Epithelial cell of proximal tubule (primary cell): ENCODE data around the gene TMEM184A. TPM values are rescaled to one million over a fixed set of nuclear protein-coding genes. Genes with fewer than 3 reads are reported as not detected.

Source experiments
- DNase-seq: peaks from one replicate; pipeline ENCODE4 v3.0.0-alpha.2; 2011; ENCODE audit warnings: low read depth
- H3K4me3 ChIP-seq: 2 replicates; pipeline ENCODE4 v1.5.1; 2011; ENCODE audit warnings: low read depth, mild to moderate bottlenecking, low read length
- CTCF ChIP-seq: conservative IDR thresholded peaks from 2 replicates; pipeline ENCODE4 v1.5.1; 2012; ENCODE audit warnings: low read depth, mild to moderate bottlenecking, low read length
- total RNA-seq: library from RNA; depleted of rRNA; stranded (reverse); fragments of >200 nt; gene quantifications from 2 replicates; pipeline ENCODE4 v1.2.3, GENCODE V29; 2015

Gene TMEM184A
- total RNA-seq, 1 donor from 2014 or later, result 3.6 TPM

GRCh38 chr7:1493571-1493970 lies 62.4 kb downstream of the TMEM184A start:
- no peak for TF ChIP-seq CTCF
- no peak overlapping the region for H3K4me3 ChIP-seq
- no peak for DNase-seq

- TF ChIP-seq CTCF, result no peak
- no peak overlapping the region for H3K4me3 ChIP-seq
- DNase-seq, result no peak
Measured at GRCh38 chr7:1493129-1493528, 62.9 kb downstream of the TMEM184A start.

- TF ChIP-seq CTCF, result no peak
- H3K4me3 ChIP-seq, result no peak overlapping the region
- no peak for DNase-seq
Measured at GRCh38 chr7:1492640-1493039, 63.4 kb downstream of the TMEM184A start.

Other genes starting within 250 kb of the TMEM184A start
- gene MICALL2, start 96.7 kb downstream of the TMEM184A start, total RNA-seq, result 8.1 and 12.4 TPM in 2 replicates
- gene INTS1, start 51.8 kb downstream of the TMEM184A start, total RNA-seq, result 88.2 and 90.1 TPM in 2 replicates
- gene MAFK, start 25.5 kb downstream of the TMEM184A start, total RNA-seq, result 14.4 and 19.3 TPM in 2 replicates
- 55.4 and 84.0 TPM in 2 replicates for gene PSMG3, start 13.8 kb upstream of the TMEM184A start, total RNA-seq
- gene ELFN1, start 114.1 kb upstream of the TMEM184A start, total RNA-seq, result 0.14 and 0.23 TPM in 2 replicates